ENCODE results near the gene BLM.

The BLM gene

GRCh38 chr15:90705212-90705611, 11.9 kb upstream of the BLM start:
- DNase-seq (ENCODE audit: insufficient read length, low spot score) (no peak), FAIRE-seq (no peak)
- no peak for TF ChIP-seq POLR2A (IDR thresholded peaks at IDR 0.05; ENCODE audit: low read depth, low read length)

- FAIRE-seq (no peak), DNase-seq (ENCODE audit: insufficient read length, low spot score) (no peak)
- TF ChIP-seq POLR2A (IDR thresholded peaks at IDR 0.05; ENCODE audit: low read depth, low read length), result no peak
Observed at GRCh38 chr15:90706394-90707327, 10.5 kb upstream of the BLM start.

GRCh38 chr15:90707489-90707888, 9.7 kb upstream of the BLM start:
- no peak for FAIRE-seq
- no peak for DNase-seq (ENCODE audit: insufficient read length, low spot score)
- TF ChIP-seq POLR2A (IDR thresholded peaks at IDR 0.05; ENCODE audit: low read depth, low read length), result no peak

- FAIRE-seq (no peak), DNase-seq (ENCODE audit: insufficient read length, low spot score) (no peak)
- TF ChIP-seq POLR2A (IDR thresholded peaks at IDR 0.05; ENCODE audit: low read depth, low read length), result no peak
Observed at GRCh38 chr15:90708516-90708915, 8.6 kb upstream of the BLM start.

- no peak for DNase-seq (ENCODE audit: insufficient read length, low spot score)
- FAIRE-seq, result no peak
- TF ChIP-seq POLR2A (IDR thresholded peaks at IDR 0.05; ENCODE audit: low read depth, low read length), result no peak
Observed at GRCh38 chr15:90709278-90709677, 7.9 kb upstream of the BLM start.

GRCh38 chr15:90710436-90711027, 6.6 kb upstream of the BLM start:
- FAIRE-seq (no peak), DNase-seq (ENCODE audit: insufficient read length, low spot score) (no peak)
- no peak for TF ChIP-seq POLR2A (IDR thresholded peaks at IDR 0.05; ENCODE audit: low read depth, low read length)

GRCh38 chr15:90711418-90711824, 5.7 kb upstream of the BLM start:
- DNase-seq (ENCODE audit: insufficient read length, low spot score), result no peak
- FAIRE-seq, result no peak
- no peak for TF ChIP-seq POLR2A (IDR thresholded peaks at IDR 0.05; ENCODE audit: low read depth, low read length)

GRCh38 chr15:90711842-90712241, 5.3 kb upstream of the BLM start:
- DNase-seq (ENCODE audit: insufficient read length, low spot score), result no peak
- FAIRE-seq, result no peak
- no peak for TF ChIP-seq POLR2A (IDR thresholded peaks at IDR 0.05; ENCODE audit: low read depth, low read length)

GRCh38 chr15:90713081-90713480, 4.1 kb upstream of the BLM start:
- DNase-seq (ENCODE audit: insufficient read length, low spot score) (no peak), FAIRE-seq (no peak)
- no peak for TF ChIP-seq POLR2A (IDR thresholded peaks at IDR 0.05; ENCODE audit: low read depth, low read length)

- DNase-seq (ENCODE audit: insufficient read length, low spot score), result no peak
- TF ChIP-seq POLR2A (IDR thresholded peaks at IDR 0.05; ENCODE audit: low read depth, low read length), result no peak
- FAIRE-seq, result no peak
Observed at GRCh38 chr15:90716317-90716975, 700 bp upstream of the BLM start.

GRCh38 chr15:90718232-90718631, 1.1 kb downstream of the BLM start:
- FAIRE-seq (no peak), DNase-seq (ENCODE audit: insufficient read length, low spot score) (no peak)

GRCh38 chr15:90720131-90720530, 3.0 kb downstream of the BLM start:
- DNase-seq (ENCODE audit: insufficient read length, low spot score) (no peak), FAIRE-seq (no peak)
- no peak for TF ChIP-seq POLR2A (IDR thresholded peaks at IDR 0.05; ENCODE audit: low read depth, low read length)

More at GRCh38 chr15:90718232-90718631, 1.1 kb downstream of the BLM start:
- TF ChIP-seq POLR2A (IDR thresholded peaks at IDR 0.05; ENCODE audit: low read depth, low read length), result no peak

- DNase-seq (ENCODE audit: insufficient read length, low spot score) (no peak), FAIRE-seq (no peak)
- TF ChIP-seq POLR2A (IDR thresholded peaks at IDR 0.05; ENCODE audit: low read depth, low read length), result no peak
Observed at GRCh38 chr15:90729261-90729660, 12.1 kb downstream of the BLM start.

GRCh38 chr15:90730290-90730689, 13.1 kb downstream of the BLM start:
- DNase-seq (ENCODE audit: insufficient read length, low spot score) (no peak), FAIRE-seq (no peak)
- no peak for TF ChIP-seq POLR2A (IDR thresholded peaks at IDR 0.05; ENCODE audit: low read depth, low read length)
